OCI-LY3 (cell line): Measurements from ENCODE around the gene THOP1.

Experiments
- H2AFZ ChIP-seq: fragments of 200-600, 300-600 bp; shearing (Covaris generic); 2 replicates; pipeline ENCODE4 v1.6.0; 2014; ENCODE audit warnings: antibody characterized with exemption, low read depth, low read length
- H3K27ac ChIP-seq: fragments of 200-600, 300-600 bp; sonication (generic); 2 replicates; pipeline ENCODE4 v1.5.1; 2014; ENCODE audit warnings: mild to moderate bottlenecking, low read length, moderate library complexity, mixed read lengths
- H3K27me3 ChIP-seq: fragments of 200-600, 300-600 bp; sonication (generic); 2 replicates; pipeline ENCODE4 v1.6.1; 2014; ENCODE audit warnings: low read depth, low read length, mixed read lengths
- H3K36me3 ChIP-seq: fragments of 200-600, 300-600 bp; sonication (generic); replicated peaks from 2 replicates; pipeline ENCODE3; 2014; ENCODE audit warnings: low read depth, low read length, mixed read lengths
- H3K4me1 ChIP-seq: fragments of 300-600, 200-600 bp; sonication (generic); 2 replicates; pipeline ENCODE4 v1.6.1; 2014; ENCODE audit warnings: low read length, mixed read lengths
- H3K4me2 ChIP-seq: fragments of 200-600, 300-600 bp; sonication (generic); 2 replicates; pipeline ENCODE4 v1.6.1; 2014; ENCODE audit warnings: low read length, mixed read lengths
- H3K4me3 ChIP-seq: fragments of 300-600, 200-600 bp; sonication (generic); 2 replicates; pipeline ENCODE4 v1.5.1; 2014; ENCODE audit warnings: antibody characterized with exemption, mild to moderate bottlenecking, low read length, moderate library complexity
- H3K79me2 ChIP-seq: fragments of 300-600, 200-600 bp; shearing (Covaris generic); 2 replicates; pipeline ENCODE4 v1.6.1; 2014; ENCODE audit warnings: mild to moderate bottlenecking, low read length, mixed read lengths
- H3K9ac ChIP-seq: fragments of 300-600, 200-600 bp; shearing (Covaris generic); 2 replicates; pipeline ENCODE4 v1.6.0; 2014; ENCODE audit warnings: mild to moderate bottlenecking, low read length, moderate library complexity
- H3K9me3 ChIP-seq: fragments of 200-600, 300-600 bp; shearing (Covaris generic); 2 replicates; pipeline ENCODE4 v1.6.1; 2014; ENCODE audit warnings: low read length, mixed read lengths; ENCODE audit not compliant: insufficient read depth
- H4K20me1 ChIP-seq: fragments of 200-600, 300-600 bp; sonication (generic); 2 replicates; pipeline ENCODE4 v1.6.1; 2016; ENCODE audit warnings: low read length, mixed read lengths; ENCODE audit not compliant: insufficient read depth
- CTCF ChIP-seq: fragments of 200-600, 300-600 bp; sonication (generic); IDR thresholded peaks from 2 replicates; pipeline ENCODE4 v1.5.1; 2014; ENCODE audit warnings: antibody characterized with exemption, low read length, low read depth
- EZH2phosphoT487 ChIP-seq: fragments of 200-600 bp; shearing (Covaris generic); IDR thresholded peaks from 2 replicates; pipeline ENCODE4 v1.6.1; 2018; ENCODE audit warnings: antibody characterized with exemption, mixed run types, low read depth

Gene THOP1

GRCh38 chr19:2788237-2788636 is 2.9 kb downstream of the THOP1 start:
- H4K20me1 ChIP-seq: peaks cover 9% of the 10 kb centered on the region; the same call in 1 of the 2 replicates
- H3K79me2 ChIP-seq: peaks cover 75% of the 10 kb centered on the region
- H3K9me3 ChIP-seq: no peaks in the 10 kb centered on the region
- TF ChIP-seq CTCF (no peak), EZH2phosphoT487 (no peak)
- H2AFZ ChIP-seq: no peak overlapping the region
- H3K4me3 ChIP-seq: no peak overlapping the region
- peaks cover 11% of the 10 kb centered on the region for H3K4me1 ChIP-seq
- H3K4me2 ChIP-seq: no peak overlapping the region
- H3K27ac ChIP-seq: no peak overlapping the region
- peaks cover 43% of the 10 kb centered on the region for H3K36me3 ChIP-seq
- H3K27me3 ChIP-seq: no peaks in the 10 kb centered on the region
- no peak overlapping the region for H3K9ac ChIP-seq

GRCh38 chr19:2790194-2790556 is 4.9 kb downstream of the THOP1 start:
- Histone ChIP-seq H3K27ac (no peak overlapping the region), H3K4me2 (no peak overlapping the region), H3K79me2 (peaks cover 81% of the 10 kb centered on the region), H4K20me1 (peaks cover 9% of the 10 kb centered on the region; the same call in 1 of the 2 replicates), H3K9ac (no peak overlapping the region), H3K36me3 (peaks cover 57% of the 10 kb centered on the region), H3K4me1 (peaks cover 4% of the 10 kb centered on the region; the same call in 1 of the 2 replicates), H3K4me3 (no peak overlapping the region), H3K27me3 (no peaks in the 10 kb centered on the region), H3K9me3 (no peaks in the 10 kb centered on the region), H2AFZ (no peak overlapping the region)
- no peak for TF ChIP-seq CTCF
- TF ChIP-seq EZH2phosphoT487: no peak

- no peak overlapping the region for H3K9ac ChIP-seq
- no peak overlapping the region for H3K27ac ChIP-seq
- H2AFZ ChIP-seq: no peak overlapping the region
- no peaks in the 10 kb centered on the region for H3K9me3 ChIP-seq
- H4K20me1 ChIP-seq: peaks cover 9% of the 10 kb centered on the region; the same call in 1 of the 2 replicates
- no peak overlapping the region for H3K4me3 ChIP-seq
- no peak overlapping the region for H3K4me2 ChIP-seq
- H3K4me1 ChIP-seq: peaks cover 4% of the 10 kb centered on the region; the same call in 1 of the 2 replicates
- H3K36me3 ChIP-seq: peaks cover 63% of the 10 kb centered on the region
- H3K79me2 ChIP-seq: peaks cover 77% of the 10 kb centered on the region
- H3K27me3 ChIP-seq: no peaks in the 10 kb centered on the region
- no peak for TF ChIP-seq EZH2phosphoT487
- TF ChIP-seq CTCF: no peak
Measured at GRCh38 chr19:2790557-2791271, 5.4 kb downstream of the THOP1 start.

- no peaks in the 10 kb centered on the region for H3K27me3 ChIP-seq
- H3K79me2 ChIP-seq: peaks cover 69% of the 10 kb centered on the region
- peaks cover 70% of the 10 kb centered on the region for H3K36me3 ChIP-seq
Measured at GRCh38 chr19:2791440-2791839, 6.1 kb downstream of the THOP1 start.

More at GRCh38 chr19:2791440-2791839, 6.1 kb downstream of the THOP1 start:
- TF ChIP-seq EZH2phosphoT487: no peak
- TF ChIP-seq CTCF: no peak
- H2AFZ ChIP-seq: no peak overlapping the region
- H3K9me3 ChIP-seq: no peaks in the 10 kb centered on the region
- H3K4me3 ChIP-seq: no peak overlapping the region
- H3K4me2 ChIP-seq: no peak overlapping the region
- H3K4me1 ChIP-seq: peaks cover 1% of the 10 kb centered on the region; the same call in 1 of the 2 replicates
- no peak overlapping the region for H3K27ac ChIP-seq
- H4K20me1 ChIP-seq: peaks cover 9% of the 10 kb centered on the region; the same call in 1 of the 2 replicates
- no peak overlapping the region for H3K9ac ChIP-seq
